HG03066 (cell line): Measurements from ENCODE around the gene FAM186B.

Experiments
- ATAC-seq: cut with Tn5 transposase; IDR thresholded peaks from one replicate; pipeline ENCODE4 v1.9.1; 2021; ENCODE audit warnings: low read depth; ENCODE audit not compliant: unreplicated experiment

FAM186B gene

DNA sequence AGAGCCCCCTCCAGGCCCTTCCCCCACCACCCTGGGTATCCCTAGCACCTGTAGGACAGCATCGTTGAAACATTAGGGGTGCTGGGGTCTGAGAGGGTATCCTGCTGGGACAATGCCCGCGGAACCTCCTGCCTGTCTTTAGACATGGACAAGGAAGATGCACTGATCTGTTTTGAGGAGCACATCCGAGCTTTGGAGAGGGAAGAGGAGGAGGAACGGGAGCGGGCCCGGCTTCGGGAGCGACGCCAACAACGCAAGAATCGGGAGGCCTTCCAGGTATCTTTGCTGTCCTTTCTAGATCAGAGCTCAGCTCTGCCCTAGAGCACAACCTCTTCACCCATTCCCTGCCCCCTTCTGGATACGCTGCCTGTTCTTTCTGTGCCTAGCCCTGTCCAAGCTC lies 31.1 kb upstream of the FAM186B start:
- ATAC-seq = no peak

- no peak for ATAC-seq
Measured at GRCh38 chr12:49635656-49636055, 30.2 kb upstream of the FAM186B start.

- ATAC-seq = no peak
Measured at GRCh38 chr12:49635036-49635435, 29.6 kb upstream of the FAM186B start.

GRCh38 chr12:49633703-49634345 lies 28.4 kb upstream of the FAM186B start:
- ATAC-seq = no peak

DNA sequence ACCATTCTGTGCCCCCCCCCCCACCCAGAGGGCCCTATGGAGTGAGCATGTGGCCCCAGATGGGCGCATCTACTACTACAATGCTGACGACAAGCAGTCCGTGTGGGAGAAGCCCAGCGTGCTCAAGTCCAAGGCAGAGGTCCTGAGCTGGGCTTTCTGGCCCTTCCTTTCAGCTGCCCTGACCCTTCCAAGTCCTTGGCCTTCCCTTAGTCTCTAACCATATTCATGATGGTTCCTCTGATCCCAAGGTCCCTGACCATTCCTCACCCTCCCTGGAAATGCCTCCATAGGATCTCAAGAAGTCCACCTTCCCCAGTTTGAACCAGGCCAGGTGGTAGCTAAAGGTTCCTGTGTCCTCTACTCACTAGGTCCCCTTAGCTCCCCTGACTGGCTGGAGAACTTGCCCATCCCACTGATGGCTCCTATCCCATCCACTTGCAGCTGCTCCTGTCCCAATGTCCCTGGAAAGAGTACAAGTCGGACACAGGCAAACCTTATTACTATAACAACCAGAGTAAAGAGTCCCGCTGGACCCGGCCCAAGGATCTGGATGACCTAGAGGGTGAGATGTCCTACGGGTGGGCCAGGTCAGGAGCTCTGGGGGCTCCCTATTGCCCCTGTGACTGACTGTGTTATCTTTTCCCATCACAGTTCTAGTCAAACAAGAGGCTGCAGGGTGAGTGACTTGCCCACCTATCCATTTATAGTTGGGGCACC lies 27.7 kb upstream of the FAM186B start:
- ATAC-seq = no peak

DNA sequence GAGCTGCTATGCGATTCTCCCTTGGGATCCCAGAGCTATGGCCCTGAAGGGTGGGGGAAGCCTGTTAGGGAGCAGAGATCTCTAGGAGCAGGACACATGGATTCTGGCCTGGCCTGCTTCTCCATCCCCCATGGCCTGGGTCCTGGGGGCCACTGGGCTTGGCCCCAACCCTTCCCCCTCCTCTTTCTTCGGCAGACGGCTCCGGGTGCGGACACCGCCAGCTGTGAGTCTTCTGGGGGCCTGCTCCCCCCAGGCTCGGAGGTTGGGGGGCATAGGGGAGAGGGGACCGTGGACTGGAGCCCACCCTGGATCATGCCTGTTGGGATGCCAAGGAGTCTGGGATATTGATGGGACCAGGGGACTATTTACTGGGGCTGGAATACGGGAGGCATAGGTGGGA lies 27.0 kb upstream of the FAM186B start:
- no peak for ATAC-seq

DNA sequence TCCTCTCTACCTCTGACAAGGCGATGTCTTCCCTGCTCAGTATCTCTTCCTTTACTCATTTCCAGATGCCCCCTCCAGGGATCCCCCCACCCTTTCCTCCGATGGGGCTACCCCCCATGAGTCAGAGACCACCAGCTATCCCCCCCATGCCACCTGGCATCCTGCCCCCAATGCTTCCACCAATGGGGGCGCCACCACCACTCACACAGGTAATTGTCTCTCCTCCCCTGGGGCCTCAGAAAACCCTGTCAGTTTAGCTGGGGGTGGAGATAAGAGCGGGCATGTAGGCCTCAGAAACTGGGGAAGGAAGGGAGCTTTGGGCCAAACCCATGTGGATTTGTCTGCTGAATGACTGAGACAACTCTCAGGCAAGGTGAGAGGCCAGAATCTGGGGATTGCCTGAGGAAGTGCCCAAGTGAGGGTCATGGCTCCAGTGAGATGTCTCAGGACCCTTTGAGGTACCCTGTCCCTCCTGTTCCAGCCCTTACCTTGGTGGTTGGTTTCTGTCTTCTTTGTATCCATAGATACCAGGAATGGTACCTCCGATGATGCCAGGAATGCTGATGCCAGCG lies 26.0 kb upstream of the FAM186B start:
- no peak for ATAC-seq

DNA sequence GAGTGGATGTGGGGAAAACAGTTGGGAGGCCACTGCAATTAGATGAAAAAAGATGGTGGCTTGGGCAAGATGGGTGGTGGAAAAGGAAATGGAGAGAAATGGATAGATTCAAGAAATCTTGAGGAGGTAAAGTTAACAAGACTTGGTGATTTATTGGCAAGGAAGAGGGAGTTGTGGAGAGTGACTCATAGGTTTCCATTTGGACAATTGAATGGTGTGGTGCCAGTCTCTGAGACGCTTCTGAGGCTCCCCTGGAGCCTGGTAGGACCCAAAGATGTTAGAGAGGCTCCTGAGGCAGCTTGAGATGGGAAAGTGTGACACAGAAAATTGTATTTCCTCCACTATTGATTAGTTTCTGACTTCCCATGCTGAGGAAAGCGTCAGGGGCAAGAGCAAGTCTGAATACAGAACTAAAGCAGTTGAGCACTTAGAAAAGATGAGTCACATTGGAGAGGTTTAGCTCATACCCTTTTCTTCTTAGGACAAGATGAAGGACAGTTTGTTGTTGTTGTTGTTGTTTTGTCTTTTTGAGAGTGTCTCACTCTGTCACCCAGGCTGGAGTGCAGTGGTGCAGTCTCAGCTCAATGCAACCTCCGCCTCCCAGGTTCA lies 22.4 kb upstream of the FAM186B start:
- ATAC-seq = no peak

DNA sequence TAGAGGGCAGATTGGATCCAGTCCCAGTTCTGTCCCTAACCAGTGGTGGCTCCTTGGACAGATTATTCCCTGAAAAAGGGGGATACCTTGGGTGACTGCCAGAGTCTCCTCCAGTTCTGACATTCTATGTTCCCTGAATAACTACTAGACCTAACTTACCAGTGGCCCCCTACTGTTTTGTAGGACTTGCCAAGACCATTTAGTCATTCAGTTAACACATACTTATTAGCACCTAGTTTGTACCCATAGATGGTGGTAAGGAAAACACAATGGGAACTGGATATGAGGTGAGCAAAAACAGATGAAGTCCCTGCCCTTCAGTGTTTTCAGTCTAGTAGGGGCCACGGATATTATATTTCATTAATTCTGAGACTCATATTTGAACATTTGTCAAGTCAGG lies 21.4 kb upstream of the FAM186B start:
- no peak for ATAC-seq

- ATAC-seq = no peak
Measured at GRCh38 chr12:49626169-49626835, 20.9 kb upstream of the FAM186B start.

- no peak for ATAC-seq
Measured at GRCh38 chr12:49624921-49625577, 19.6 kb upstream of the FAM186B start.

DNA sequence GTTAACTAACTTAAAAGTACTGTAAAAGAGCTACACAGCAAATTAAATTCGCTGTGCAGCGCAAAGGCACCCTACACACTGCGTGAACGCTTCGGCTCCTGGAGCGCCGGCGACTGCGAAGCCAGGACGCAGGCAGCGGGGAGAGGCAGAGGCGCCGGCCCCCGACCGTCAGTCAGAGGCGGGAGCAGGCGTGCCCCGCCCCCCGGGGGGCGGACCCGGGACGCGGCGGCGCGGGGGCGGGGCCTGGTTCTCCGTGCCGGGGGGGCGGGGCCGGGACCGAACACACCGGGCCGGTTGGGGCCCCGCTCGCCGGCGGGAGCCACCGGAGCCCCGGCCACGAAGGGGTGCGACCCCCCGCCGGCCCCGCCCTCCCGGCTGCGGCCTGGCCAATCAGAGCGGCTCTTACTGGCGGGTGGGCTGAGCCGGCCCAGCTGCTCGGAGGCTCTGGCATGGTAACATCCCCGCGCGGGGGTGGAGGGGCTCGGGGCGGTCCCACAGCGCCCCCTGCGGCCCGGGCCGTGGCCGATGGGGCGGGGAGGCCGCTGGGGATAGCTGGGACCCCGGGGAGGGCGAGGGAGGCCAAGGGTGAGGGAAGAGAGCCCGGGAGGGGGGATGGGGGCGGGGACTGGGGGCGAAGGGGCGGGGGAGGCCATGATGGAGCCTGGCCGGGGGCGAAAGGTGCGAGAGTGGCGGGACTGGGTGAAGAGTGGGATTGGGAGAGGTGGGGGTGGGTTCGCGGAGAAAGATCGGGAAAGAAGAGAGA lies 17.9 kb upstream of the FAM186B start, which contains the start of gene PRPF40B:
Gene PRPF40B, plus strand, starts transcription at position 420 of the 763 bp plus-strand sequence. Its CDS starts 30 bp downstream, at position 450.
- peak; percentile 62 for ATAC-seq

GRCh38 chr12:49622501-49623141 lies 17.2 kb upstream of the FAM186B start:
- peak; percentile 16 for ATAC-seq

- ATAC-seq = no peak
Measured at GRCh38 chr12:49621651-49622500, 16.4 kb upstream of the FAM186B start.

DNA sequence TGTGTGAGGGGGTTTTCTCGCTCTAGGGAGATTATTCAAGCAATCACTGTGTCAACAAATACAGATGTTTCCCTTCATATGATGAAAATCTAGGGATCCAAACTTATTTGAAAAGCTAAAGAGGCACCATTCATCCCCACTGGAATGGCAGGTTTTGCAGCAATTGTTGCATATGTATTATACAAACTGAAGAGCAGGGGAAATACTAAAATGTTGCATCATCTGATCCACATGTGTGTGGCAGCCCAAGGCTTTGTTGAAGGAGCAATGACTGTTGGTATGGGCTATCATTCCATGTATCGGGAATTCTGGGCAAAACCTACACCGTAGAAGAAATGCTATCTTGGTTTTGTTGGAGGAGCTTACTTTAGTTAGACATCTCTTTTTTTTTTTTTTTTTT lies 13.8 kb upstream of the FAM186B start:
- no peak for ATAC-seq

DNA sequence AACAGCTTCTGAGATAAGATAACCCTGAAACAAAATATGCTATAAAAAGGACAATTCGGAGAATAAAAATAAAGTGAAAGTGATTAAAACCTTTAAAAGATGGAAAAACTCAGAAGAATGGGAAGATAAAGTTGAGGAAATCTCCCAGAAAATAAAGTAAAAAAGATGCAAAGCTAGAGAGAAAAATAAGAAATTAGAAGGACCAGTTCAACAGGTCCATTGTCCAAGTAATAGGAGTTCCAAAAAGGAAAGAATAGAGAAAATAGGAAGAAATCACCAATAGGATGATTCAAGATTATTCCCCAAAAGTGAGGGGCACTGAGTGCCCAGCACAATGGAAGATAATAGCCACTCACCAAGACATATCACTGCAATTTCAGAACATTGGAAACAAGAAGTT lies 13.1 kb upstream of the FAM186B start:
- no peak for ATAC-seq

- no peak for ATAC-seq
Measured at GRCh38 chr12:49616533-49617219, 11.2 kb upstream of the FAM186B start.

GRCh38 chr12:49615725-49616124 lies 10.3 kb upstream of the FAM186B start:
- ATAC-seq = no peak
